CD4-positive, alpha-beta T cell treated with Interleukin-17A for 4 hours (primary cell): ENCODE results near the gene FAM13A.
"Not testable (repeated sequence)": the region's sequence is repeated elsewhere in the genome, so short reads cannot be mapped to it uniquely, and the experiment has no call there.

Experiments
- DNase-seq: peaks from one replicate; pipeline ENCODE4 v3.0.0-alpha.2; 2020; ENCODE audit warnings: mixed read lengths

The FAM13A gene

DNA sequence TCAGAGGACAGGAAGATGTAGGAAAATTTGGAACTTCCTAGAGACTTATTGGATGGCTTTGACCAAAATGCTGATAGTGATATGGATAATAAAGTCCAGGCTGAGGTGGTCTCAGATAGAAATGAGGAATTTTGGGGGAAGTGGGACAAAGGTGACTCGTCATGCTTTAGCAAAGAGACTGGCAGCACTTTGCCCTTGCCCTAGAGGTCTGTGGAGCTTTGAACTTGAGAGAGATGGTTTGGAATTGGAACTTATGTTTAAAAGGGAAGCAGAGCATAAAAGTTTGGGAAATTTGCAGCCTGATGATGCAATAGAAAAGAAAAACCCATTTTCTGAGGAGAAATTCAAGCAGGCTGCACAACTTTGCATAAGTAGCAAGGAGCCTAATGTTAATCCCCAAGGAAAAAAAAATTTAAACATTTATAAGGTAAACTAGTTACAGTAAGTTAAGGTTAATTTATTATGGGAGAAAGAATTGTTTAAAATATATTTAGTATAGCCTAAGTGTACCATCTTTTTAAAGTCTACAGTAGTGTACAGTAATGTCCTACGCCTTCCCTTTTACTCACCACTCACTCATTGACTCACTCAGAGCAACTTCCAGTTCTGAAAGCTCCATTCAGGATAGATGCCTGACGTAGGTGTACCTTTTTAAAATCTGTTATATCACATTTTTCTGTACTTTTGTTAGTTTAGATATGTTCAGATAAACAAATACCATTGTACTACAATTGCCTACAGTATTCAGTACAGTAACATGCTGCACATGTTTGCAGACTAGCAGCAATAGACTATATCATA is 101.2 kb downstream of the FAM13A start:
- DNase-seq, result no peak

DNA sequence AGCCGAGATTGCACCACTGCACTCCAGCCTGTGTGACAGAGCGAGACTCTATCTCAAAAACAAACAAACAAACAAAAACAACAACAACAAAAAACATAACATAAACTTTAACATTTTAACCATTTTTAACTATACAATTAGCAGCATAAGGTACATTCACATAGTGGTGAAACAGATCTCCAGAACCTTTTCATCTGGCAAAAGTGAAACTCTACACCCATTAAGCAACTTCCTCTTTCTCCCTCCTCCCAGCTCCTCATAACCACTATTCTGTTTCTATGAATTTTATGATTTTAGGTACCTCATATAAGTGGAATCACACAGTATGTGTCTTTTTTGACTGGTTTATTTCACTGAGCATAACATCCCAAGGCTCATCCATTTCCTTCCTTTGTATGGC is 103.6 kb downstream of the FAM13A start:
- no peak for DNase-seq

DNA sequence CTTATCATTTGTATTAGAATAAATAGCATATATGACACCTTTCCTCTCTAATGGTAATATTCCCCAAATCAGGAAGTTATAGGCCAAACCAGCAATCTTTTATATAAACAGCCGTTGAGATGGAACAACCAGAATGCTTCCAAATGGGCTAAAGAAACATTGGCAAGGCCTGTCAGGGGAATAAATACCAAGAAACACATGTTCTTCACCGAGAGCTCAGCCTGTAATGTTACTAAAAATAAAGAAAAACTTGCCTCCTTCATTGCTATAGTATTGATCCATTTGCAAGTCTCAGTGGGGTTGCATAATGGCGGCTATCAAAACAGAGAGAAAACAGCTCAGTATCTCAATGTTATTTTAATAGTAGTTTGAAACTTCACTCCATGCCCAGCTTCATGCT is 104.9 kb downstream of the FAM13A start:
- no peak for DNase-seq

DNA sequence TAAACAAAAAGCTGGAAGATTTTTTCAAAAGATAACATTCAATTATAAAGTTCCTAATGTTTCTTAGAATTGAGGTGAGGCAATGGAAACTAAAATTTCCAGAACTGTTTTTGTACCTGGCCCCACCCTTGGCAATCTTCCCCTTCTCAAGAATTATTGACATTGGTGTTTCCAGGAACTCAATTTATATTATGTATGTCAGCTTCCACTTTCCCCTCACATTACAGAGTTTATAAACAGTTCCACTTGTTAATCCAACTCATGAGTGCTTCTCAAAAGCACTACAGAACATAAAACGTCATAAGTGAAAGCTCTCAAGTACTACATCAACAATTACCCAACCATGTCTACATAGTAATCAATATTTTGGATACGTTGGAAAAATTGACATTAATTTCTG is 107.4 kb downstream of the FAM13A start:
- DNase-seq, result no peak

DNA sequence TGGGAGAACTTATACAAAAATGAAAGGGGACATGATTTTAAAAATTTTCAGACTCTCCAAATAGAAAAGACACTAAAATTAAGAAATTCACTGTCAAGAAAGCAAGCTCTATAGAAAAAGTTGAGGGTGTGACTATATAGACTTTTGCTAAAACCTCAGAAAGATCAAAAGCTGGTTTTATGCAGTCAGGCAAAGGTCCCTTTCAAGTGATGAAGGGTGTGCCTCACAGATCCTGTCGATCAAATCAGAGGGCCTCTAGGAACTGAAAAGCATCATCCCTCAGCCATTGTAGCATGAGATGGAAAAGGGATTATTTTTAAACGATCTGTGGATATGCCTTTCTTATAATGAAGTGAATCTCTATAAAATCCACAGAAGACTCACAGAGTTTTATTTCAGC is 116.5 kb downstream of the FAM13A start:
- DNase-seq, result peak; percentile 20

DNA sequence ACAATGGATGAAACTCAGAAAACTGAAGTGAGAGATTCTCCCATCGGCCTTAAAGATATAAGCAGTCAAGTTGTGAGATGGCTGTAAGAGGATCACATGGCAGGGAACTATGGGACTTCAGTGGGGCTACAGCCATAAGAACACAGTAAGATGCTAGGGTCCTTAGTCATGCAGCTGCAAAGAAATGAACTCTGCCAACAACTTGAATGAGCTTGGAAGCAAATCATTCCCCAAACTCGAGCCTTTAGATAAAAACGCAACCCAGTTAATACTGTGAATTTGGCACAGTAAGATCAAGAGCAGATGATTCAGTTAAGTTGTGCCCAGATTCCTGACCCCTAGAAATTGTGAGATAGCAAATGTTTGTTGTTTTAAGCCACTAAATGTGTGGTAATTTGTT is 117.3 kb downstream of the FAM13A start:
- DNase-seq, result no peak

DNA sequence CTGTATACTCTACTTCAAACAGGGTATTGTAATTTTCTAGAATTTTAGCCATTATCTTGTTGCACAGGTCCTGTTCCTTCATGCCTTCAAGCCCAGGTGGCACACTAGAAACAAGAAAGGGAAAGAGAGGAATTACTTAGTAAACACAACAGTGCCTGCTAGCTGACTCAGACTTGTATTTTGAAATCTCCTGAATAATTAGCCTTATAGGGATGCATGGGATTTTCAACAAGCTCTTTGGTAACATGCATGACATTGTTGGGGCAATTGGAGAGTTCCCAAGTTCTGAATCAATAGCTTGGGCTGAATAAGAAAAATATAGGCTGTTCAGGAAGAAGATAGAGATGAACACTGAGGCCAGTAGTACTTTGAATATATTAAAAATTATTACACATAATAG is 118.8 kb downstream of the FAM13A start:
- no peak for DNase-seq

DNA sequence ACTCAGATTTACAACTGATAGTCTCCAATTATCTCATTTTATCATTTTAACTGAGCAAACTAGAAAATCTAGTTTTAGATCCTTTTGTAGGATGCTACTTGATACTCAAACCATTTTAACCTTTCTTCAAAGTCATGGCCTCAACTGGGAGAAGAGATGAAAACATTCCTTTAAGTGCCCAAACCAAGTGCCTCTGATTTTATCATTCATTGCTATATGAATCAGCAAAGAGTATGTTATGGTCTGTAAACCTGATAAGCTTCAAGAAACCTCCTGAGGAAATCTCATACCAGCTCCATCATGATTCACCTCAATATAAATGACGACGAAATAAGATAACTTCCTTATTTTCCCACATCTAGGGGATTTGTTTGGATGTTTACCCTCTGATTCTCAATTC is 119.9 kb downstream of the FAM13A start:
- DNase-seq, result no peak

DNA sequence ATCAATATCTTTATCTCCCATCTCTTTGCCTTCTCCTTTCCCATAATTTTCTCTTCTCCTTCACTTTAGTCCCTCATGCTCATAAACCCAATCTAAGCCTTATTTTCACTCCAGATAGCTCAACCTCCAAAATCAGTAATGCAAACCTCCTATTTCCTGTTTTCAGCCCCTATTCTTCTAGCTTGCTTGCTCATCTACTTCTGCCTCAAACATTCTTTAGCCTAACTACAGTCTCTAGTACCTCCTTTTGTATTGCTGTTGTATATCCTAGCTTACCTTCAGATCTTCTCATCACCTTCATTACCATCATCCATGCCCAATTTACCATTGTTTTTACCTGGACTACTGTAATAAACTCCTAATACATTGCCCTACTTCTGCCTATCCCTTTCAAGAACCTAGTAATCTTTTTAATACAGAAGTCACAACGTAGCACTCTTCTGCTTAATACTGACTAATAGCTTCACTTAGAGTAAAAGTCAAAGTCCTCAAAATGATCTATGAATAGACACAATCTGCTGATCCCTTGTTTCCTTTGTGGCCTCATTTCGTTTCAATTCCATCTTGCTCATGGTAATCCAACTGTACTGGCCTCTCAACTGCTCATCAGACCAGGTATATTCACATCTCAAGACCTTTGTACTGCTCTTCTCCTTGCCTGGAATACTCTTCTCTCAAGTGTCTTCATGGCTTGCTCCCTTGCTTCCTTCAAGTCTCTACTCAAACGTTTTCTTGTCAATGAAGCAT is 123.4 kb downstream of the FAM13A start:
- DNase-seq, result no peak

DNA sequence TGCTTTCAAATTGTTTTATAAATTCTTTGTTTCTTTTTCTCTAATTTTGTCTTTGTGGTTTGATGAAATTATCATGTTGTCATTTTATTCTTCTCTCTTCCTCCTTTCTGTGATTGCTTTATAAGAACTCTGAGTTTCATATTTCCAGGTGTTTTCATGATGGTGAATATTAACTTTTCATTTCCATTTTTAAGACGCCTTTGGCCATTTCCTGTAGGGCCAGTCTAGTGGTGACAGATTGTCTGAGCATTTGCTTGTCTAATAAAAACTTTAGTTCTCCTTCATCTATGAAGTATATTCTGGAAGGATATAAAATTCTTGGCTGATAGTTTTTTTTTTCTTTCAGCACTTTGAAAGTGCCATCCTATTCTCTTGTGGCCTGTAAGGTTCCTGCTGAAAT is 128.1 kb downstream of the FAM13A start:
- DNase-seq, result no peak

DNA sequence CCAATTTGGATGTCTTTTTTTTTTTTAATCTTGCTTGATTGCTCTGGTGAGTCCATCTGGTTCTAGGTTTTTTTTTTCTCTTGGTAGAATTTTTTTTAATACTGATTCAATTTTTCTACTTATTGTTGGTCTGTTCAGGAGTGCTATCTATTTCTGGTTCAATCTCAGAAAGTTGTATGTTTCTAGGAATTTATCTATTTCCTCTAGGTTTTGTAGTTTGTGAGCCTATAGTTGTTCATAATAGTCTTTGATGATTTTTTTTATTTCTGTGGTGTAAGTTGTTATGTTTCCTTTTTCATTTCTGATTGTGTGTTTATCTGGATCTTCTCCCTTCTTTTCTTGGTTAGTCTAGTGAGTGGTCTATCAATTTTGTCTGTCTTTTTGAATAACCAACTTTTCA is 129.6 kb downstream of the FAM13A start:
- no peak for DNase-seq

DNA sequence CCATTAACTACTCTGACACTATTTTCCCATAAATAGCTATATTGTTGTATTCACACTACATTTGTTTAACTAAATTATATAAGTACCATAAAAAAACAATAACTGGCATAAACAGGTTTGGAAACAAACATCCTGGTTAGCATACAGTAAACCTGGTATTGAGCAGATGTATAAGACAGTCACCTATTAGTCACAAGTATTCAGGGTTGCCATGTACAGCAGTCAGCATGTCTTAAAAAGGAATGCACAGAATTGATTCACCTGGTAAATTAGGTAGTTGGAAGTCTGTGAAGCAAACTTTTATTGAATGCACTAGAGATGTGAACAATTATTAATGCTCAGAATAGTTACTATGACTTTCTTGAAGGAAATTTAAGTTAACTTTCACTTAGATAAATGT is 137.9 kb downstream of the FAM13A start:
- DNase-seq, result no peak

DNA sequence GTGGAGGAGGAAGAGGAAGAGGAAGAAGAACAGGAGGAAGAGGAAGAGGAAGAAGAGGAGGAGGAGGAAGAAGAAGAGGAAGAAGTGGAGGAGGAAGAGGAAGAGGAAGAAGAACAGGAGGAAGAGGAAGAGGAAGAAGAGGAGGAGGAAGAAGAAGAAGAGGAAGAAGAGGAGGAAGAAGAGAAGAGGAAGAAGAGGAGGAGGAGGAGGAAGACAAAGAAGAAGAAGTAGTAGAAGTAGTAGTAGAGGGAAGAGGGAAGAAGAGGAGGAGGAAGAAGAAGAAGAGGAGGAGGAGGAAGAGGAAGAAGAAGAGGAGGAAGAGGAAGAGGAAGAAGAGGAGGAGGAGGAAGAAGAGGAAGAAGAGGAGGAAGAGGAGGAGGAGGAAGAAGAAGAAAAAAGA is 143.8 kb downstream of the FAM13A start:
- not testable (repeated sequence) for DNase-seq

DNA sequence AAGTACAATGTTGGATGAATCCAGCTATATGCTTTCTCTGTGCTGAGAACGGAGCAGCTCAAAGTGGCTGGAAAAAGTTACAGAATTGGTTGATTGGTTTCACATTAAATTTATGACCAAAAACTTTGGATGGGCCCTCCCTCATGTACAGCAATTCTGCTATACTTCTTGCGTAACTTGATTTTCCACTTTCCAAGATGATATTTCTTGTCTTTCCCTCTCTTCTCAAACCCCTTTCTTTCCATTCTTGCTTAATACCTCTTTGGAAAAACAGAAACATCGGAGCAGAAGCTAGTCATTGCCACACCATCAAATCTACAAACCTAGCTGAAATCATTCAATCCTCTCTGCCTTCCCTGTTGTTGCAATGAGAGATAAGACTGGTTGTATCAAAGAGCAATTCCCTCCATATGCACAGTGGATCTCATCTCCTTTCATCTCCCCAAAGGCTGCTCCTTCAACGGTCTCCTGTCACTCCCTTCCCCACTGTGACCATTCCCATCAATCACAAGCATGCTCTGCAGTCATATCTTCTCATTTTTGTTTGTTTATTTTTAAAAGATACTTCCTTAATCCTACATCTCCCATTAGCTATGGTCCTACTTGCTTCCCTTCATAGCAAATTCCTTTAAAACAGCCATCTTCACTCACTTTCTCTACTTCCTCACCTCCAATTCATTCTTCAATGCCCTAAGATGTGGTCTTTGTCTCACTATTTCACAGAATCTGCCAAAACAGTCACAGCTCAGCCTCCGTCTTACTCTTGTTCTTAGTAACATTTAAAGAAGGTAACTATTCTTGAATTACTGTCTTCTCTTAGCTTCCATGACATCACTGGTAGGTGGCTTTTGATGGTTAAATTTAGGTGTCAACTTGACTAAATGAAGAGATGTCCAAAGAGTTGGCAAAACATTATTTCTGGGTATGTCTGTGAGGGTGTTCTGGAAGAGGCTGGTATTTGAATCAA is 145.5 kb downstream of the FAM13A start:
- DNase-seq, result no peak

DNA sequence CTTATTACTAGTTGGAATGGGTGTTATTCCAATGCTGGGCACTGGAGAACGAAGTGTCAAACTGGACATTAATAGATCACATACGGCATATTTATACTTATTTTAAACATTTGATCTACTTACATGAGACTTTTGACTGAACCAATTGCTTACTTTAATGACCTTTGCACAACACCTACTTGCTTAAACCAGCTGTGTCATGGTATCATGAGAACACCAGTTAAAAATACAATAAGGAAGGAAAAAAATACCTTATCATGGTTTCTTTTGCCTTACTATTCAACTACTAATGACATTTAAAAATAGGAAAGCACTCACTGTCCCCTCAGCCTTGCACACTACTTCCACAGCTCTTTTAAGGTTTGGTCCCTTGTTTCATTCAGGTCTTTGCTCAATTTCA is 146.9 kb downstream of the FAM13A start:
- no peak for DNase-seq

DNA sequence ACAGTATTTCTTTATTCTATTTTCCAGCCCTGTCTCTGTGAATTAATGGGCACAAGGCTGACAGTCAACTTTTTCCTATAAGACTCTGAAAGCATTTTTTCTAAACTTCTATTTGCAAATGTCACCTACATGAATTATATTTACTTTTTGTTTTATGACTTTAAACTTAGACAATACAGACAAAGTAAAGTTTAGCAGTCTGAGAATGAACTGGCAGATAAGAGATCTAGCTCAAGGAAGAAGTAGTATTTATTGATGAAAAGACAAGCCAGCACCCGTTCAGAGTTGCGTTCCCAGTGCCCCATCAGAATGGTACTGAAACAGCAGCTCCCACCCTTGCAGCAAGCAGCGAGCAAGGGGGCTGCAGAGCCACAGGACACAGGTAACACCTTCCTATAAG is 148.5 kb downstream of the FAM13A start:
- no peak for DNase-seq

DNA sequence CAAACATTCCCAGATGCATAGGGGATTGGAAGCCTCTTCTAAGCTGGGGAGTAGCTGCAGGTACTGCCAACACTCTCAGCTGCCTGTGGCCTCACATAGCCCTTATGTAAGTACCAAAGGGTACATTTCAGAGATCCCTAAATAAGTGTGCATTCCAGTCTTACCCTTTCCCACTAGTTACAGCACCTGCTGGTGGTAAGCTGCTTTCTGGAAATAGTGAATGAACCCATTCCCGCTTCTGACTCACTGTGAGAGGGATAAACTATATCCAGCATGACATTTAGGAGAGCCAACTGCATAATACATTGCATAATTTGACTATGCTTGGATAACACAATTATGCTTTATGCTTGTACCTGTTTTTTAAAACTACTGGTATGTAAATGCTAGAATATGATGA is 149.0 kb downstream of the FAM13A start:
- DNase-seq, result no peak

DNA sequence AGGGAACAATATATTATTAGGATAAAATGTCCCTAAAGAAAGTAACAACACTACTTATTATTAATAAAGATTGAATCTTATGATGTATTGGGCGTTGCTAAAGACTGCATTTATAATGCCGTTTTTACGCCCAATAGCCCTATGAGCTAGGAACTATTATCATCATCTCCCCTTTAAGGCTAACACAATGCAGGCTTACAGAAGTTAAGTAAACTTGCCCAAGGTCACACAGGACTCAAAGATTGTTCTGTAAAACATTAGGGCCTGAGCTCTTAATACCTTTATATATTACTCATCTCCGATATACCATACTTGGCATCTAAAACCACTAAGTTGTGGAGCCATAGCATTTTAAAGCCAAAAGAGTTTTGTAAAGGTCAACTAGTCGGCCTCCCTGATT is 149.5 kb downstream of the FAM13A start:
- DNase-seq, result no peak

DNA sequence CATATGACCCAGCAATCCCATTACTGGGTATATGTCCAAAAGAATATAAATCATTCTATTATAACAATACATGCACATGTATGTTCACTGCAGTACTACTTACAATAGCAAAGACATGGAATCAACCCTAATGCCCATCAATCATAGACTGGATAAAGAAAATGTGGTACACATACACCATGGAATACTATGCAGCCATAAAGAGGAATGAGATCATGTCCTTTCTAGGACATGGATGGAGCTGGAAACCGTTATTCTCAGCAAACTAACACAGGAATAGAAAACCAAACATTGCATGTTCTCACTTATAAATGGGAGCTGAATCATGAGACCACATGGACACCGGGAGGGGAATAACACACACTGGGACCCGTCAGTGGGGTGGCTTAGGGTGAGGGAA is 152.7 kb downstream of the FAM13A start:
- not testable (repeated sequence) for DNase-seq

DNA sequence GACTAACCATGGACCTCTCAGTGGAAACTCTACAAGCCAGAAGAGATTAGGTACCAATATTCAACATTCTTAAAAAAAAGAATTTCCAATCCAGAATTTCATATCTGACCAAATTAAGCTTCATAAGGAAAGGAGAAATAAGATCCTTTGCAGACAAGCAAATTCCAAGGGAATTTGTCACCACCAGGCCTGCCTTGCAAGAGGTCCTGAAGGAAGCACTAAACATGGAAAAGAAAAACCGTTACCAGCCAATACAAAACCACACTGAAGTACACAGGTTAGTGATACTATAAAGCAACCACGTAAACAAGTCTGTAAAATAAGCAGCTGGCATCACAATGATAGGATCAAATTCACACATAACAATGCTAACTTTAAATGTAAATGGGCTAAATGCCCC is 156.6 kb downstream of the FAM13A start:
- DNase-seq, result no peak

DNA sequence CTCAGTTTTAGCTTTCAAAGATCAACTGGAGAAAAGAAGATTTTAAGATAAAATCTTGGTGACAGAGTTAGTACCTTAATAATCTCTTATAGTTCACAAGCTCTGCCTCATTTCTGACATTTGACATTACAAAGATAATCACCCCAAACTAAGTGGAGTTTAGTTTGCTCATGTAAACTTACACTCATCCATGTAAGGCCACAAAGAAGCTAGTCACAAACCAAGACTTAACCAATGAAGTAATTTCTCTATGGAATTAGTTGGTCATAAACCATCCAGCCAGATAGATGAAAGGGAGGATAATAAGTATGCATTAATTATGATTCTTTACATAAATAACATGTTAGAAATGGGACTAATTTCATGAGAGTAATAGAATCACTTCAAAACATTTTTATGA is 159.2 kb downstream of the FAM13A start:
- DNase-seq, result no peak

DNA sequence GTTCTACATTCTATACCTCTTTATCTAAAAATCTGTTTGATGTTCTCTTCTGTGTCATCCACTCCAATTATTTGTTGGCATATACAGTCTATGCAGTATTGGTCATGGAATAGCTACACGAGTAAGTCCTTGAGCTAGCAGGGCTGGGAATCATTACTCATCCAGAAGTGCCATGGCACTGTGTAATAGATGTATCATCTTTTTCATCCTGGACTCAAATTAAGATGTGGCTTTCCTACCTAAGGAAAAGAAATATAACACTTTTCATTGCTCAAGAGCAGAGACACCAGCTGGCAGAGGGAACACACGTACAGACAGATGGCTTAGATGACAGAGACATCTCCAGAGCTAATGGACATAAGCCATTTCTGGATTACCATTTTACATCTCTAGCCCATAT is 159.8 kb downstream of the FAM13A start:
- no peak for DNase-seq

DNA sequence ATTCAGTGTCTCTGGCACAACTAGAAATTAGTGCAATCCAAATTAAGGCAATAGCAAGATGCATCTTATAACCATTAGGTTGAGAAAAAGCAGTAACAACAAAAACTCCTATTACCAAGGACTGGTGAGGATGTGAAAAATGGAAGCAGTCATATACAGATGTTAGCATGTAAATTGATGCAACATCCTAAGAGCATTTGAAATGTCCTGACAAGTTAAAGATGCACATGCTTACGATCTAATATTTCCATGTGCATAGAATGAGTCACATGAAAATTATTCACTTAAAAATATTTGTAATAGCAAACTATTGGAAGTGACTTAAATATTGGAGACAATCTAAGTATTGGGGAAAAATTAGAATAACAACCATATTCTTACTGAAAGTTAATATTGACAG is 163.0 kb downstream of the FAM13A start:
- no peak for DNase-seq
